Measurements from ENCODE around the gene BCAS1.

DNA sequence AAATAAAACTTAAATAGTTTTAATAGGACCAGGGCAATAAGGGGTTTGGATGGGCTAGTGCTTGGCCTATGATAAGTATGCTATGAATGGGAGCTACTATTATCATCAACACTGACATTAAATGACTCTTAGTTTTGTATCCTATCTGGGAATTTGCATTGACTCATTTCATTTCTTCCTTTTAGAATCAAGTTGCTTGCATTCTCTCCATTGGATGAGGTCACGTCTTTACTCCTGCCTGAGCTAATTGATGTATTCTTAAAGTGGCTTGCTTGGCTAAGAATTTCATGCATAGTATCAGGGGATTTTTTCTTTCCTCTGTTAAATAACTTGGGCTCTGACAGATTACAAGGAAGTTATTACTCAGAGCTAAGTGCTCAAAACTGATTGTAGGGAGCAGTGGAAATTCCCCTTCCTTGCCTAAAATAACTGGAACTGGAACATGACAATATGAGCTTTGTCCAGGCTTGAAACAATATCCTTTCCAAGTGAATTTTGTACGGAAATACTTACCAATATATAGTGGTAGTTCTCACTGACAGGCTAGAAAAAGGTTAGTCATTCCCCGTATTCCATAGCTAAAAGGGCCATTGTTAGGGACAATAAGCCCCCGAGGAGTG lies 169.9 kb downstream of the BCAS1 start:
- TF ChIP-seq, protein P1, sequence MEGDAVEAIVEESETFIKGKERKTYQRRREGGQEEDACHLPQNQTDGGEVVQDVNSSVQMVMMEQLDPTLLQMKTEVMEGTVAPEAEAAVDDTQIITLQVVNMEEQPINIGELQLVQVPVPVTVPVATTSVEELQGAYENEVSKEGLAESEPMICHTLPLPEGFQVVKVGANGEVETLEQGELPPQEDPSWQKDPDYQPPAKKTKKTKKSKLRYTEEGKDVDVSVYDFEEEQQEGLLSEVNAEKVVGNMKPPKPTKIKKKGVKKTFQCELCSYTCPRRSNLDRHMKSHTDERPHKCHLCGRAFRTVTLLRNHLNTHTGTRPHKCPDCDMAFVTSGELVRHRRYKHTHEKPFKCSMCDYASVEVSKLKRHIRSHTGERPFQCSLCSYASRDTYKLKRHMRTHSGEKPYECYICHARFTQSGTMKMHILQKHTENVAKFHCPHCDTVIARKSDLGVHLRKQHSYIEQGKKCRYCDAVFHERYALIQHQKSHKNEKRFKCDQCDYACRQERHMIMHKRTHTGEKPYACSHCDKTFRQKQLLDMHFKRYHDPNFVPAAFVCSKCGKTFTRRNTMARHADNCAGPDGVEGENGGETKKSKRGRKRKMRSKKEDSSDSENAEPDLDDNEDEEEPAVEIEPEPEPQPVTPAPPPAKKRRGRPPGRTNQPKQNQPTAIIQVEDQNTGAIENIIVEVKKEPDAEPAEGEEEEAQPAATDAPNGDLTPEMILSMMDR (IDR thresholded peaks at IDR 0.05; ENCODE audit: low read depth, low read length) = no peak
- TF ChIP-seq POLR2A (IDR thresholded peaks at IDR 0.05; ENCODE audit: extremely low read depth, insufficient read length) = no peak

All from NB4 (cell line).